GM10248 (cell line): Measurements from ENCODE around the gene UTS2R.

Experiments
- CTCF ChIA-PET: fragments of 300-600 bp; sonication (Branson Sonifier 250); formaldehyde crosslinking; extraction: SDS; loops from one replicate; lab custom pipeline; 2021; ENCODE audit warnings: antibody characterized with exemption; lab: Yijun Ruan, JAX
- POLR2A ChIA-PET: fragments of 350-650 bp; sonication (Branson Sonifier 250); formaldehyde crosslinking; extraction: SDS; loops from one replicate; lab custom pipeline; 2020; ENCODE audit warnings: antibody characterized with exemption; lab: Yijun Ruan, JAX
- DNase-seq: peaks from one replicate; pipeline ENCODE4 v3.0.0; 2012; ENCODE audit errors: extremely low spot score
- TF ChIP-seq, protein P1 (sequence below): IDR thresholded peaks from 2 replicates; pipeline ENCODE4 v1.5.1; 2012; ENCODE audit warnings: mild to moderate bottlenecking, low read depth; ENCODE audit errors: extremely low read depth, missing control alignments, control extremely low read depth

Gene UTS2R

DNA sequence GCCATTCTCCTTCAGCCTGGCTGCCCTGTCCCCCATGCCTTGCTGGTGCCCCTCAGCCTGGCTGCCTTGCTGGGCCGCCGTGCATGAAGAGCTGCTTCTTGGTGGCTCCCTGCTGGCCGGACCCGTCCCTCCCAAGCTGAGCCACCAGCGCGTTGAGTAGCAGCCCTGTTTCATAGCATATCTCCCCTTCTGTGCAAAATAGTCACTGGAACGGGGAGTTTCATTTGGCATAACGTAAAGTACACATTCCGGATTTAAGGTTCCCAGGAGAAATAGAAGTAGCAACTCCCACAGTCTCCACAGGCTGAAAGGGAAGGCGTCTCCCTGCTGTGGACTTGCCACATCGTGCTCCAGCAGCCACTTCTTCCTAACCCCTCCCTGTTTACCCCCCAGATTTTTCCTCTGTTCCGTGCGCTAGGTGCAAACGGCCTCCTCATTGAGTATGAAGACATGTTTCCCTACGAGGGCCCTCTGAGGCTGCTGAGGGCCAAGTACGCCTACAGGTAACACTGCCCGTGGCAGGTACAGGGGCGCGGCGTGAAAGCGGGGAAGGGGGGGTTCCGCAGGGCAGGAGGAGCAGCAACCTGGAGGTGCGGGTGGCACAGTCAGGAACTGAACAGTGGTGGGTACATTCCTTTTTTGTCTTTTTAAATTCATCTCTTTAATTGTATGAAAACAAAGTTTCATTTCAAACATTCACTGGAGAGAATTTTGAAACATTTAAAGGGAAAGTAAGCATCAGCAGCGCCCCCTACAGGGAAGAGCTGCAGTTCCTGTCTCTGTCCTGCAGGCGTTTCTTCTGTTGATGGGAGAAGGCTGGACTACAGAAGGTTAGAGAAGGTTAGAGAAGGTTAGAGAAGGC lies 52.7 kb downstream of the UTS2R start:
- ChIA-PET POLR2A (interaction anchor here (0.6 kb wide), 1 partner anchor 657 kb away, joined by 5 read pairs; no protein-coding TSS in a partner anchor), CTCF (interaction anchor here (0.7 to 1.7 kb wide), 3 partner anchors 12 to 24 kb away, joined by 3 to 12 read pairs (median 4); no protein-coding TSS in a partner anchor)
- peak; percentile 64 for DNase-seq
- TF ChIP-seq, protein P1, sequence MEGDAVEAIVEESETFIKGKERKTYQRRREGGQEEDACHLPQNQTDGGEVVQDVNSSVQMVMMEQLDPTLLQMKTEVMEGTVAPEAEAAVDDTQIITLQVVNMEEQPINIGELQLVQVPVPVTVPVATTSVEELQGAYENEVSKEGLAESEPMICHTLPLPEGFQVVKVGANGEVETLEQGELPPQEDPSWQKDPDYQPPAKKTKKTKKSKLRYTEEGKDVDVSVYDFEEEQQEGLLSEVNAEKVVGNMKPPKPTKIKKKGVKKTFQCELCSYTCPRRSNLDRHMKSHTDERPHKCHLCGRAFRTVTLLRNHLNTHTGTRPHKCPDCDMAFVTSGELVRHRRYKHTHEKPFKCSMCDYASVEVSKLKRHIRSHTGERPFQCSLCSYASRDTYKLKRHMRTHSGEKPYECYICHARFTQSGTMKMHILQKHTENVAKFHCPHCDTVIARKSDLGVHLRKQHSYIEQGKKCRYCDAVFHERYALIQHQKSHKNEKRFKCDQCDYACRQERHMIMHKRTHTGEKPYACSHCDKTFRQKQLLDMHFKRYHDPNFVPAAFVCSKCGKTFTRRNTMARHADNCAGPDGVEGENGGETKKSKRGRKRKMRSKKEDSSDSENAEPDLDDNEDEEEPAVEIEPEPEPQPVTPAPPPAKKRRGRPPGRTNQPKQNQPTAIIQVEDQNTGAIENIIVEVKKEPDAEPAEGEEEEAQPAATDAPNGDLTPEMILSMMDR = peak; percentile 56

- ChIA-PET POLR2A (interaction anchor here (0.6 kb wide), 1 partner anchor 656 kb away, joined by 5 read pairs; no protein-coding TSS in a partner anchor), CTCF (interaction anchor here (0.7 to 1.7 kb wide), 3 partner anchors 11 to 24 kb away, joined by 3 to 12 read pairs (median 4); no protein-coding TSS in a partner anchor)
- no peak for DNase-seq
- TF ChIP-seq, protein P1 = no peak
These were observed 53.2 kb downstream of the UTS2R start for GRCh38 chr17:82424863-82425159.
